K562 (cell line): Measurements from ENCODE around the gene TECRL. TPM values are rescaled to one million over a fixed set of nuclear protein-coding genes. Genes with fewer than 3 reads are reported as not detected.

Source experiments
- ATAC-seq: fragments of 200-7000 bp; cut with Tn5 transposase; 3 replicates; pipeline ENCODE4 v1.9.1; 2020; ENCODE audit warnings: moderate library complexity
- BruUV-seq: library from RNA; stranded (reverse); fragments of 400-500 nt; replicated peaks from 2 replicates; lab custom pipeline; 2021; lab: Mats Ljungman, UMichigan
- CTCF ChIA-PET: fragments of 300-600 bp; formaldehyde crosslinking; extraction: SDS; loops from one replicate; lab custom pipeline; 2021; ENCODE audit warnings: low intra/inter-chr PET ratio; lab: Yijun Ruan, JAX
- POLR2A ChIA-PET: fragments of 300-600, 350-650 bp; sonication (Branson Sonifier 250); formaldehyde crosslinking; extraction: SDS; loops from one replicate; lab custom pipeline; 2021; ENCODE audit warnings: antibody characterized with exemption, inconsistent platforms; lab: Yijun Ruan, JAX
- DNase-seq, 4 experiments: peaks; one replicate each; pipeline versions ENCODE4 v3.0.0 to v3.0.0-alpha.2; 2011 to 2018; ENCODE audit warnings: low spot score in 3 of 4, mixed read lengths in 3 of 4; ENCODE audit errors: extremely low read depth in 1 of 4
- FAIRE-seq: peaks from 2 replicates; lab custom pipeline; 2011; peaks lifted over from hg19 to GRCh38; lab: Jason Lieb, UNC
- H2AFZ ChIP-seq: 2 replicates; pipeline ENCODE4 v1.6.0; 2011; ENCODE audit warnings: low read depth, low read length, control low read depth, inconsistent platforms
- H3K27ac ChIP-seq: fragments of 200-600 bp; 3 replicates; pipeline ENCODE4 v1.8.0; 2011; ENCODE audit warnings: low read depth, mild to moderate bottlenecking, control low read depth, inconsistent platforms, low read length, moderate library complexity, mixed read lengths; ENCODE audit errors: extremely low read depth
- H3K27me3 ChIP-seq, 2 experiments: fragments of 300-600 bp in 1 of 2; 2 replicates in 1 of 2; 3 replicates in 1 of 2; pipeline versions ENCODE4 v1.6.0 to v1.8.0; 2011; ENCODE audit warnings: inconsistent platforms in 2 of 2, low read length in 2 of 2, mild to moderate bottlenecking in 1 of 2, mixed read lengths in 1 of 2, moderate library complexity in 1 of 2; ENCODE audit not compliant: control insufficient read depth in 2 of 2, insufficient read depth in 2 of 2
- H3K36me3 ChIP-seq: fragments of 300-600 bp; 3 replicates; pipeline ENCODE4 v1.8.0; 2011; ENCODE audit warnings: mild to moderate bottlenecking, low read length, inconsistent platforms; ENCODE audit not compliant: control insufficient read depth, insufficient read depth
- H3K4me1 ChIP-seq, 2 experiments: fragments of 200-600 bp in 1 of 2; replicated peaks in 1 of 2; 2 replicates in 1 of 2; 3 replicates in 1 of 2; pipeline versions ENCODE4 v1.5.1 to v1.8.0; 2011; ENCODE audit warnings: inconsistent platforms in 2 of 2, low read length in 2 of 2, mild to moderate bottlenecking in 1 of 2, mixed read lengths in 1 of 2, moderate library complexity in 1 of 2; ENCODE audit not compliant: control insufficient read depth in 2 of 2, insufficient read depth in 2 of 2
- H3K4me2 ChIP-seq: 2 replicates; pipeline ENCODE4 v1.6.1; 2011; ENCODE audit warnings: low read length, control low read depth, inconsistent platforms, mixed read lengths; ENCODE audit not compliant: insufficient read depth
- H3K4me3 ChIP-seq: fragments of 200-600 bp; sonication (generic), shearing (Covaris generic); 2 replicates; pipeline ENCODE4 v1.5.1; 2016; ENCODE audit warnings: control low read depth, inconsistent platforms
- H3K79me2 ChIP-seq: fragments of 200-600 bp; 3 replicates; pipeline ENCODE4 v1.8.0; 2011; ENCODE audit warnings: low read length, inconsistent platforms; ENCODE audit not compliant: control insufficient read depth, insufficient read depth
- H3K9ac ChIP-seq, 2 experiments: 2 replicates each; pipeline versions ENCODE4 v1.6.0 to v1.6.1; 2011; ENCODE audit warnings: low read depth in 2 of 2, low read length in 2 of 2, control low read depth in 1 of 2, inconsistent platforms in 1 of 2, mild to moderate bottlenecking in 1 of 2, mixed read lengths in 1 of 2; ENCODE audit not compliant: insufficient read depth in 1 of 2
- H3K9me1 ChIP-seq: one replicate; pipeline ENCODE4 v1.6.0; 2011; ENCODE audit warnings: inconsistent platforms, mild to moderate bottlenecking, low read length, moderate library complexity; ENCODE audit not compliant: control insufficient read depth, insufficient read depth
- H3K9me3 ChIP-seq: replicated peaks from 2 replicates; pipeline ENCODE4 v1.5.1; 2011; ENCODE audit warnings: low read depth, low read length, inconsistent platforms; ENCODE audit not compliant: control insufficient read depth, insufficient read depth
- H4K20me1 ChIP-seq: replicated peaks from 2 replicates; pipeline ENCODE4 v1.6.1; 2011; ENCODE audit warnings: low read length, inconsistent platforms, mixed read lengths; ENCODE audit not compliant: control insufficient read depth, insufficient read depth
- CCNT2 ChIP-seq: IDR thresholded peaks from 2 replicates; pipeline ENCODE4 v1.6.1; 2011; ENCODE audit warnings: borderline replicate concordance, low read depth, mild to moderate bottlenecking, moderate library complexity, mixed read lengths, low read length; ENCODE audit not compliant: insufficient read length; ENCODE audit errors: extremely low read depth
- KLF1 ChIP-seq: fragments of 450-650 bp; IDR thresholded peaks from 2 replicates; pipeline ENCODE4 v1.6.1; 2016; ENCODE audit warnings: missing genetic modification characterization, missing compliant biosample characterization
- POLR3G ChIP-seq: IDR thresholded peaks from 2 replicates; pipeline ENCODE4 v1.6.1; 2011; ENCODE audit not compliant: insufficient read length, insufficient replicate concordance; ENCODE audit errors: extremely low read depth
- SIN3A ChIP-seq, 2 experiments: fragments of 150-350 bp in 1 of 2; IDR thresholded peaks; 2 replicates each; pipeline ENCODE4 v1.6.1; 2011 to 2016; ENCODE audit warnings: borderline replicate concordance in 2 of 2, low read depth in 2 of 2, low read length in 2 of 2, mild to moderate bottlenecking in 2 of 2, moderate library complexity in 2 of 2; ENCODE audit not compliant: control insufficient read depth in 1 of 2
- TCFL5 ChIP-seq: fragments of 250-450 bp; sonication (Bioruptor Pico); conservative IDR thresholded peaks from 2 replicates; pipeline ENCODE4 v1.6.1; 2021; ENCODE audit warnings: mild to moderate bottlenecking, moderate library complexity, matching md5 sums
- TSC22D4 ChIP-seq: fragments of 450-650 bp; IDR thresholded peaks from 2 replicates; pipeline ENCODE4 v1.6.1; 2016; ENCODE audit warnings: missing genetic modification characterization, missing biosample characterization, control low read depth
- WGBS: fragments of 100-300 bp; shearing (Covaris generic); methylation state at CpG from one replicate; pipeline ENCODE4 v1.1.6; 2016; ENCODE audit warnings: low coverage, mixed read lengths; ENCODE audit not compliant: insufficient coverage; ENCODE audit errors: missing lambda C conversion rate; 5-methylcytosine and 5-hydroxymethylcytosine counted together
- in situ Hi-C: fragments of 300-500 bp; cut with MboI; formaldehyde crosslinking; loops from 4 replicates; pipeline ENCODE4 v1.15.0; 2018; ENCODE audit warnings: inconsistent platforms, mixed read lengths
- intact Hi-C: fragments of 100-400 bp; cut with micrococcal nuclease; formaldehyde crosslinking; loops from 2 replicates; pipeline ENCODE4 v1.14.2; 2022
- polyA plus RNA-seq, 8 experiments: library from polyadenylated mRNA; depleted of rRNA in 4 of 8; stranded (reverse) in 5 of 8; unstranded in 3 of 8; fragments of >200 nt; fragmentation: Nextera tagmentation in 2 of 8; fragmentation: Illumina TruSeq in 1 of 8; extraction: Ambion mirVana in 2 of 8; extraction: Trizol in 1 of 8; gene quantifications; 2 replicates each; pipeline versions ENCODE4 v1.2.1 to v1.2.3, GENCODE V29; 2011 to 2014; ENCODE audit warnings: inconsistent platforms in 1 of 8, missing spikeins in 1 of 8
- total RNA-seq, 7 experiments: library from RNA; depleted of rRNA in 6 of 7; stranded (reverse); fragments of >200 nt in 6 of 7; fragmentation: Illumina TruSeq in 2 of 7; extraction: Trizol in 2 of 7; gene quantifications; 2 replicates each; pipeline versions ENCODE4 v1.2.1 to v1.2.3, GENCODE V29; 2011 to 2021; ENCODE audit warnings: low replicate concordance in 1 of 7
- TF ChIP-seq, protein P1 (sequence below): fragments of 250-450 bp; sonication (Bioruptor Pico); IDR thresholded peaks from 2 replicates; pipeline ENCODE4 v1.4.0; 2020
- TF ChIP-seq, protein P2 (sequence below): fragments of 250-450 bp; sonication (Bioruptor Pico); IDR thresholded peaks from 2 replicates; pipeline ENCODE4 v1.4.0; 2020; ENCODE audit warnings: mild to moderate bottlenecking, moderate library complexity

Gene TECRL
- total and polyA plus RNA-seq, 9 of the 15 experiments (the other 6 are each of a cell fraction or from before 2014, with no cell fraction given): not detected

DNA sequence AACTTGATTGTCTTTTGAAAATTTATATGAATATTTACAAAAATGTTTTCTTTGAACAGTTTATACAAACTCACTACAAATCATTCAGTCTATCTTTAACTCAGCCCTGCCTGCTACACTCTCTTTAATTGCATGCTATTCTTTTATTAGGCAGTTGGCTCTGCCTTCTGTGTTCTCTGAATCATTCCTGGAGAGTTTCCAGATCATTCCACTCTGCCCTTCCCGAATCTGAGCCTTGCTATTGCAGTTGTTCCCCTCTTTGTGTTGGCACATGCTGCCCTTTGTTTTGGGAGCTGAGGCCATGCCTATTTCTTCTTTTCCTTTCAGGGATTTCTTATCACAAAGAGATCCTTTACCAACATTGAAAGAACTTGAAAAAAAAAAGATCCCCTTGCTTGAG, 8.7 kb upstream of the TECRL start:
- POLR2A ChIA-PET: no interaction called here
- no peaks in the 10 kb centered on the region for H3K4me1 ChIP-seq
- H3K36me3 ChIP-seq: no peaks in the 10 kb centered on the region
- no peak overlapping the region for H3K4me2 ChIP-seq
- no peaks in the 10 kb centered on the region for H3K9me1 ChIP-seq
- no peaks in the 10 kb centered on the region for H3K9me3 ChIP-seq
- DNase-seq (no peak), FAIRE-seq (no peak), ATAC-seq (no peak)
- H3K79me2 ChIP-seq: no peaks in the 10 kb centered on the region
- intact Hi-C loops: no loop called here
- no peak overlapping the region for H2AFZ ChIP-seq
- H3K27ac ChIP-seq: no peak overlapping the region
- no peaks in the 10 kb centered on the region for H4K20me1 ChIP-seq
- TF ChIP-seq TSC22D4 (no peak), SIN3A (IDR thresholded peaks at IDR 0.05; ENCODE audit: borderline replicate concordance in 2 of 2, control insufficient read depth in 1 of 2, low read depth in 2 of 2, low read length in 2 of 2) (no peak), TCFL5 (no peak), KLF1 (tag) (no peak), CCNT2 (no peak), POLR3G (no peak)
- TF ChIP-seq, protein P1, sequence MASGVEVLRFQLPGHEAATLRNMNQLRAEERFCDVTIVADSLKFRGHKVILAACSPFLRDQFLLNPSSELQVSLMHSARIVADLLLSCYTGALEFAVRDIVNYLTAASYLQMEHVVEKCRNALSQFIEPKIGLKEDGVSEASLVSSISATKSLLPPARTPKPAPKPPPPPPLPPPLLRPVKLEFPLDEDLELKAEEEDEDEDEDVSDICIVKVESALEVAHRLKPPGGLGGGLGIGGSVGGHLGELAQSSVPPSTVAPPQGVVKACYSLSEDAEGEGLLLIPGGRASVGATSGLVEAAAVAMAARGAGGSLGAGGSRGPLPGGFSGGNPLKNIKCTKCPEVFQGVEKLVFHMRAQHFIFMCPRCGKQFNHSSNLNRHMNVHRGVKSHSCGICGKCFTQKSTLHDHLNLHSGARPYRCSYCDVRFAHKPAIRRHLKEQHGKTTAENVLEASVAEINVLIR (CRISPR knock-in tag): no peak
- TF ChIP-seq, protein P2, sequence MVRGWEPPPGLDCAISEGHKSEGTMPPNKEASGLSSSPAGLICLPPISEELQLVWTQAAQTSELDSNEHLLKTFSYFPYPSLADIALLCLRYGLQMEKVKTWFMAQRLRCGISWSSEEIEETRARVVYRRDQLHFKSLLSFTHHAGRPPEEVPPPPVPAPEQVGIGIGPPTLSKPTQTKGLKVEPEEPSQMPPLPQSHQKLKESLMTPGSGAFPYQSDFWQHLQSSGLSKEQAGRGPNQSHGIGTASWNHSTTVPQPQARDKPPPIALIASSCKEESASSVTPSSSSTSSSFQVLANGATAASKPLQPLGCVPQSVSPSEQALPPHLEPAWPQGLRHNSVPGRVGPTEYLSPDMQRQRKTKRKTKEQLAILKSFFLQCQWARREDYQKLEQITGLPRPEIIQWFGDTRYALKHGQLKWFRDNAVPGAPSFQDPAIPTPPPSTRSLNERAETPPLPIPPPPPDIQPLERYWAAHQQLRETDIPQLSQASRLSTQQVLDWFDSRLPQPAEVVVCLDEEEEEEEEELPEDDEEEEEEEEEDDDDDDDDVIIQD (CRISPR knock-in tag): no peak
- no peak overlapping the region for H3K9ac ChIP-seq
- CTCF ChIA-PET: no interaction called here
- H3K4me3 ChIP-seq: no peak overlapping the region
- H3K27me3 ChIP-seq: no peaks in the 10 kb centered on the region
- in situ Hi-C loops: no loop called here
- BruUV-seq: no TSS peak
- 0% methylated on average over 1 of the region's 1 CpG for WGBS
